ENCODE results near the gene UBE2R2. TPM values are rescaled to one million over a fixed set of nuclear protein-coding genes. Genes with fewer than 3 reads are reported as not detected.

UBE2R2 gene
- total RNA-seq, 5 donors from 2014 or later (not counting 1 experiment from before 2014, with no cell fraction given), result 23.8 to 29.3 (median 28.1) TPM

- H3K4me1 ChIP-seq (ENCODE audit: control insufficient read depth in 1 of 2, extremely low read depth in 1 of 2, insufficient read depth in 2 of 2, low read length in 2 of 2), result no peaks in the 10 kb centered on the region
- 96% methylated on average over 19 of the region's 20 CpGs for WGBS (ENCODE audit: insufficient coverage)
- H3K27ac Mint-ChIP-seq, result no peak overlapping the region
- POLR2A ChIA-PET, result no interaction called here
- no peaks in the 10 kb centered on the region for H3K27me3 Mint-ChIP-seq
- no peak overlapping the region for H3K4me3 ChIP-seq (ENCODE audit: control insufficient read depth in 1 of 2, extremely low read depth in 1 of 2, low read length in 1 of 2)
- DNase-seq (no peak), ATAC-seq (replicated peaks in 1 of 4) (no peak)
- CTCF ChIA-PET, result no interaction called here
- peaks cover 65% of the 10 kb centered on the region for H3K36me3 Mint-ChIP-seq
- peaks cover 13 to 81% of the 10 kb centered on the region in 2 donors for H3K36me3 ChIP-seq (ENCODE audit: control insufficient read depth in 2 of 2, extremely low read depth in 1 of 2, insufficient read depth in 1 of 2, low read length in 1 of 2)
- no peak overlapping the region for H3K4me3 Mint-ChIP-seq
- no peaks in the 10 kb centered on the region for H3K9me3 ChIP-seq
- H3K9me3 Mint-ChIP-seq, result no peaks in the 10 kb centered on the region
- no peaks in the 10 kb centered on the region for H3K27me3 ChIP-seq (replicated peaks in 1 of 2; ENCODE audit: control insufficient read depth in 2 of 2, extremely low read depth in 1 of 2, insufficient read depth in 2 of 2, low read length in 1 of 2)
- H3K4me1 Mint-ChIP-seq, result no peaks in the 10 kb centered on the region
- H3K27ac ChIP-seq (ENCODE audit: low read length), result no peak overlapping the region
These were observed 115.3 kb downstream of the UBE2R2 start for GRCh38 chr9:33932078-33932807.

GRCh38 chr9:33934188-33934878, 117.4 kb downstream of the UBE2R2 start:
- H3K9me3 Mint-ChIP-seq, result no peaks in the 10 kb centered on the region
- ATAC-seq (replicated peaks in 1 of 4) (no peak), DNase-seq (no peak)
- H3K4me1 Mint-ChIP-seq, result no peaks in the 10 kb centered on the region
- no peak overlapping the region for H3K4me3 Mint-ChIP-seq
- H3K27me3 ChIP-seq (replicated peaks in 1 of 2; ENCODE audit: control insufficient read depth in 2 of 2, extremely low read depth in 1 of 2, insufficient read depth in 2 of 2, low read length in 1 of 2), result no peaks in the 10 kb centered on the region
- H3K36me3 ChIP-seq (ENCODE audit: control insufficient read depth in 2 of 2, extremely low read depth in 1 of 2, insufficient read depth in 1 of 2, low read length in 1 of 2), result peaks cover 8 to 71% of the 10 kb centered on the region in 2 donors
- H3K4me1 ChIP-seq (ENCODE audit: control insufficient read depth in 1 of 2, extremely low read depth in 1 of 2, insufficient read depth in 2 of 2, low read length in 2 of 2), result no peaks in the 10 kb centered on the region
- H3K27ac Mint-ChIP-seq, result no peak overlapping the region
- peaks cover 53% of the 10 kb centered on the region for H3K36me3 Mint-ChIP-seq
- H3K4me3 ChIP-seq (ENCODE audit: control insufficient read depth in 1 of 2, extremely low read depth in 1 of 2, low read length in 1 of 2), result no peak overlapping the region
- WGBS (ENCODE audit: insufficient coverage), result 100% methylated on average over 1 of the region's 5 CpGs
- no peaks in the 10 kb centered on the region for H3K27me3 Mint-ChIP-seq
- POLR2A ChIA-PET, result no interaction called here
- H3K9me3 ChIP-seq, result no peaks in the 10 kb centered on the region
- CTCF ChIA-PET, result no interaction called here
- H3K27ac ChIP-seq (ENCODE audit: low read length), result no peak overlapping the region

- no peaks in the 10 kb centered on the region for H3K27me3 ChIP-seq (replicated peaks in 1 of 2; ENCODE audit: control insufficient read depth in 2 of 2, extremely low read depth in 1 of 2, insufficient read depth in 2 of 2, low read length in 1 of 2)
- Mint-ChIP-seq H3K27ac (no peak overlapping the region), H3K4me3 (no peak overlapping the region), H3K4me1 (no peaks in the 10 kb centered on the region), H3K9me3 (no peaks in the 10 kb centered on the region), H3K36me3 (peaks cover 48% of the 10 kb centered on the region), H3K27me3 (no peaks in the 10 kb centered on the region)
- no peaks in the 10 kb centered on the region for H3K4me1 ChIP-seq (ENCODE audit: control insufficient read depth in 1 of 2, extremely low read depth in 1 of 2, insufficient read depth in 2 of 2, low read length in 2 of 2)
- H3K4me3 ChIP-seq (ENCODE audit: control insufficient read depth in 1 of 2, extremely low read depth in 1 of 2, low read length in 1 of 2), result no peak overlapping the region
- no peak overlapping the region for H3K27ac ChIP-seq (ENCODE audit: low read length)
- WGBS (ENCODE audit: insufficient coverage), result 100% methylated on average over 3 of the region's 9 CpGs
- no peak for DNase-seq
- POLR2A ChIA-PET, result no interaction called here
- H3K36me3 ChIP-seq (ENCODE audit: control insufficient read depth in 2 of 2, extremely low read depth in 1 of 2, insufficient read depth in 1 of 2, low read length in 1 of 2), result peaks cover 5 to 58% of the 10 kb centered on the region in 2 donors
- CTCF ChIA-PET, result interaction anchor here in 1 of 2 donors (0.6 kb wide), 1 partner anchor 100 kb away, joined by 3 read pairs; no protein-coding TSS in a partner anchor
- H3K9me3 ChIP-seq, result no peaks in the 10 kb centered on the region
- ATAC-seq (replicated peaks in 1 of 4), result no peak
These were observed 123.2 kb downstream of the UBE2R2 start for GRCh38 chr9:33939924-33940874.

- ATAC-seq (replicated peaks in 1 of 4) (no peak), DNase-seq (no peak)
- H3K36me3 Mint-ChIP-seq, result peaks cover 51% of the 10 kb centered on the region
- no peaks in the 10 kb centered on the region for H3K27me3 Mint-ChIP-seq
- no peak overlapping the region for H3K4me3 Mint-ChIP-seq
- H3K9me3 Mint-ChIP-seq, result no peaks in the 10 kb centered on the region
- no peaks in the 10 kb centered on the region for H3K4me1 ChIP-seq (ENCODE audit: control insufficient read depth in 1 of 2, extremely low read depth in 1 of 2, insufficient read depth in 2 of 2, low read length in 2 of 2)
- no peaks in the 10 kb centered on the region for H3K4me1 Mint-ChIP-seq
- no CpG with 5 or more reads among the region's 3 CpGs for WGBS (ENCODE audit: insufficient coverage)
- H3K27me3 ChIP-seq (replicated peaks in 1 of 2; ENCODE audit: control insufficient read depth in 2 of 2, extremely low read depth in 1 of 2, insufficient read depth in 2 of 2, low read length in 1 of 2), result no peaks in the 10 kb centered on the region
- H3K27ac ChIP-seq (ENCODE audit: low read length), result no peak overlapping the region
- ChIA-PET POLR2A (no interaction called here), CTCF (no interaction called here)
- no peak overlapping the region for H3K27ac Mint-ChIP-seq
- H3K4me3 ChIP-seq (ENCODE audit: control insufficient read depth in 1 of 2, extremely low read depth in 1 of 2, low read length in 1 of 2), result no peak overlapping the region
- H3K36me3 ChIP-seq (ENCODE audit: control insufficient read depth in 2 of 2, extremely low read depth in 1 of 2, insufficient read depth in 1 of 2, low read length in 1 of 2), result peaks cover 5 to 58% of the 10 kb centered on the region in 2 donors
- no peaks in the 10 kb centered on the region for H3K9me3 ChIP-seq
These were observed 125.6 kb downstream of the UBE2R2 start for GRCh38 chr9:33942471-33943083.

- DNase-seq (no peak), ATAC-seq (replicated peaks in 1 of 4) (no peak)
- H3K27ac ChIP-seq (ENCODE audit: low read length), result no peak overlapping the region
- no peaks in the 10 kb centered on the region for H3K27me3 ChIP-seq (replicated peaks in 1 of 2; ENCODE audit: control insufficient read depth in 2 of 2, extremely low read depth in 1 of 2, insufficient read depth in 2 of 2, low read length in 1 of 2)
- 100% methylated on average over 2 of the region's 2 CpGs for WGBS (ENCODE audit: insufficient coverage)
- H3K4me3 Mint-ChIP-seq, result no peak overlapping the region
- CTCF ChIA-PET, result no interaction called here
- H3K4me3 ChIP-seq (ENCODE audit: control insufficient read depth in 1 of 2, extremely low read depth in 1 of 2, low read length in 1 of 2), result no peak overlapping the region
- no peaks in the 10 kb centered on the region for H3K4me1 ChIP-seq (ENCODE audit: control insufficient read depth in 1 of 2, extremely low read depth in 1 of 2, insufficient read depth in 2 of 2, low read length in 2 of 2)
- POLR2A ChIA-PET, result no interaction called here
- no peaks in the 10 kb centered on the region for H3K4me1 Mint-ChIP-seq
- no peaks in the 10 kb centered on the region for H3K9me3 Mint-ChIP-seq
- no peak overlapping the region for H3K27ac Mint-ChIP-seq
- H3K27me3 Mint-ChIP-seq, result no peaks in the 10 kb centered on the region
- H3K9me3 ChIP-seq, result no peaks in the 10 kb centered on the region
- peaks cover 5 to 58% of the 10 kb centered on the region in 2 donors for H3K36me3 ChIP-seq (ENCODE audit: control insufficient read depth in 2 of 2, extremely low read depth in 1 of 2, insufficient read depth in 1 of 2, low read length in 1 of 2)
- H3K36me3 Mint-ChIP-seq, result peaks cover 57% of the 10 kb centered on the region
These were observed 126.4 kb downstream of the UBE2R2 start for GRCh38 chr9:33943389-33943788.

Data from T-cell (primary cell).